ENCODE measurements around the gene ENHO.

DNA sequence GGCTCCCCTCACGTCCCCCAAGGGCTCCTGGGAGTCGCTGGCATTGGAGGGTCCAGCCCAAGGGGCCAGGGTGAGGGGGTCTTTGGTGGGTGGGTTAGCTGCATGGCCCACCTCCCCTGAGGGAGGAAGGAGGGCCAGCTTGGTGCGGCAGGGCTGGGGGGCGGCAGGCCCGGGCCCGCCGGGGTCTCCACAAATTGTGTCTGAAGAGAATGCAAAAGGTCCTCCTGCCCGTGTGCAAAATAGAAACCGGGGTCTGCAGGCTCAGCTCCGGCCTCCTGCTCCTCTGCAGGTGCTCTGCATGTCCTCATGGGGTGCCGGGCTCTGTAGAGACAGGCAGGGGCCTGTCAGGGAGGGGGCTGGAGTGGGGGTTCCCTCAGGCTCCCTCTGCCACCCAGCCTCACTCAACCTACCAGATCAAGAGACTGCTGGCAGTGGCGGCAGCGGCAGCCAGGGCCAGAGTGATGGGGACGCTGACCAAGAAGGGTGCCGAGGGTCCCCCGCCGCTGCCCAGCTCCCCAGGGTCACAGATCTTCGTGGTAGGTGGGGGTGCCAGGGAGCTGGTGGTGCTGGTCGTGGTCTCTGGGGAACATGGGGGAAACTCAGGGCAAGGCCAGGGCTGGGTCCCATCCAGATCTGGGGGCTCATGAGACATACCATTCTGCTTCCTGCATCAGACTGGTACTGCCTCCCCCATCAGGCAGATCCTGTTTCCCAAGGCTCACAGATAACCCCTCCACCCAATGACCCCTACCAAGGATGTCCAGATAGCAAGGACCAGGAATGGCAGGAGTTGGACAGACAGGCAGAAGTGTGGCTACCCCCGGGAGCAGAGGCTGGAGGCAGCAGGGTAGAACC is 29.2 kb upstream of the ENHO start:
- no peak for TF ChIP-seq POLR2A (IDR thresholded peaks at IDR 0.05)
- TF ChIP-seq, protein P1, sequence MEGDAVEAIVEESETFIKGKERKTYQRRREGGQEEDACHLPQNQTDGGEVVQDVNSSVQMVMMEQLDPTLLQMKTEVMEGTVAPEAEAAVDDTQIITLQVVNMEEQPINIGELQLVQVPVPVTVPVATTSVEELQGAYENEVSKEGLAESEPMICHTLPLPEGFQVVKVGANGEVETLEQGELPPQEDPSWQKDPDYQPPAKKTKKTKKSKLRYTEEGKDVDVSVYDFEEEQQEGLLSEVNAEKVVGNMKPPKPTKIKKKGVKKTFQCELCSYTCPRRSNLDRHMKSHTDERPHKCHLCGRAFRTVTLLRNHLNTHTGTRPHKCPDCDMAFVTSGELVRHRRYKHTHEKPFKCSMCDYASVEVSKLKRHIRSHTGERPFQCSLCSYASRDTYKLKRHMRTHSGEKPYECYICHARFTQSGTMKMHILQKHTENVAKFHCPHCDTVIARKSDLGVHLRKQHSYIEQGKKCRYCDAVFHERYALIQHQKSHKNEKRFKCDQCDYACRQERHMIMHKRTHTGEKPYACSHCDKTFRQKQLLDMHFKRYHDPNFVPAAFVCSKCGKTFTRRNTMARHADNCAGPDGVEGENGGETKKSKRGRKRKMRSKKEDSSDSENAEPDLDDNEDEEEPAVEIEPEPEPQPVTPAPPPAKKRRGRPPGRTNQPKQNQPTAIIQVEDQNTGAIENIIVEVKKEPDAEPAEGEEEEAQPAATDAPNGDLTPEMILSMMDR (IDR thresholded peaks at IDR 0.05), result no peak

Measured in upper lobe of left lung (tissue), 4 donors.